Left ventricle myocardium inferior (tissue), 1 donor: ENCODE results near the gene MMS22L. TPM values are rescaled to one million over a fixed set of nuclear protein-coding genes. Genes with fewer than 3 reads are reported as not detected.

Source experiments
- DNase-seq: peaks from one replicate; pipeline ENCODE4 v3.0.0-alpha.2; 2020
- H3K27ac ChIP-seq: fragments of 200-600 bp; replicated peaks from 2 replicates; pipeline ENCODE4 v1.8.0; 2021
- H3K27me3 ChIP-seq: fragments of 200-600 bp; 2 replicates; pipeline ENCODE4 v1.8.0; 2021; ENCODE audit warnings: low read depth
- H3K36me3 ChIP-seq: fragments of 200-600 bp; 2 replicates; pipeline ENCODE4 v1.8.0; 2021
- H3K4me1 ChIP-seq: fragments of 200-600 bp; 2 replicates; pipeline ENCODE4 v1.8.0; 2021
- H3K4me3 ChIP-seq: fragments of 200-600 bp; 2 replicates; pipeline ENCODE4 v1.8.0; 2021; ENCODE audit warnings: mild to moderate bottlenecking, moderate library complexity
- H3K9me3 ChIP-seq: fragments of 200-600 bp; replicated peaks from 2 replicates; pipeline ENCODE4 v1.8.0; 2021
- intact Hi-C: fragments of 100-400 bp; cut with micrococcal nuclease; formaldehyde crosslinking; loops from one replicate; pipeline ENCODE4 v1.11.0; 2022
- total RNA-seq: library from RNA; stranded (reverse); fragmentation: NEBNext Ultra II Directional; extraction: Animal tissue kit (Norgen Biotek cat#: 25700); gene quantifications from one replicate; pipeline ENCODE4 v1.2.1, GENCODE V29; 2021
- TF ChIP-seq, protein P1 (sequence below): fragments of 200-600 bp; IDR thresholded peaks from 2 replicates; pipeline ENCODE4 v1.8.0; 2021; ENCODE audit warnings: antibody characterized with exemption, mild to moderate bottlenecking, borderline replicate concordance
- donor health status: DM: no; HTN: yes; CAD: no; lungs with severe emphysema.

The MMS22L gene
- total RNA-seq, 1 donor from 2014 or later: 1.9 TPM

DNA sequence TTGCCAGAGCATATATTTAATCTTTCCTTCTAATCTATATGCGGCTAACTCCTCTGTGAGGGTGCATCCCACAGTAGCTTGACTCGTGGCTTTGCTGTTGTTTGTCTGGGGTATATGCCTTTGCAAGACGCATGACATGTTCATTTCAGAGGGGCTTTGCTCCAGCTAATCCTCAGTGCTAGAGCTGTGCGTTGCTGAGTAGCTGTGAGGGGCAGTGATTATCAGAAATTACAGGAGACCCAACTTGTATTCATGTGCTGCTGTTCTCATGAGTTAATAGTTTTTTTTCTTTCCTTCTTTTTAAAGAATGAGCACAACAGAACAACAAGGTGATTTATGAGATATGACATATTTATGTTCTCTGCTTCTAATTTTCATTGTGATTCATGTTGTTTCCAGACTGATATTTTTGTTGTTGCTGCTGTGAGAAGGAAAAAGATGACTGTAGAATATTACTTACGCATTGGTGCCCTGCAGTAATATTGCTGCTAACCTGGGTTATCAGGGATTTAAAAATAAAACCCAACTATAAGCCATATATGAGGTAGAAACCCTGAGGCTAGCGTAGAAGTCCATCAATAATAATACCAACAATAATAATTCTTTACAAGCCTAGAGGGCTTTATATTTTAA, 190.2 kb downstream of the MMS22L start:
- TF ChIP-seq, protein P1, sequence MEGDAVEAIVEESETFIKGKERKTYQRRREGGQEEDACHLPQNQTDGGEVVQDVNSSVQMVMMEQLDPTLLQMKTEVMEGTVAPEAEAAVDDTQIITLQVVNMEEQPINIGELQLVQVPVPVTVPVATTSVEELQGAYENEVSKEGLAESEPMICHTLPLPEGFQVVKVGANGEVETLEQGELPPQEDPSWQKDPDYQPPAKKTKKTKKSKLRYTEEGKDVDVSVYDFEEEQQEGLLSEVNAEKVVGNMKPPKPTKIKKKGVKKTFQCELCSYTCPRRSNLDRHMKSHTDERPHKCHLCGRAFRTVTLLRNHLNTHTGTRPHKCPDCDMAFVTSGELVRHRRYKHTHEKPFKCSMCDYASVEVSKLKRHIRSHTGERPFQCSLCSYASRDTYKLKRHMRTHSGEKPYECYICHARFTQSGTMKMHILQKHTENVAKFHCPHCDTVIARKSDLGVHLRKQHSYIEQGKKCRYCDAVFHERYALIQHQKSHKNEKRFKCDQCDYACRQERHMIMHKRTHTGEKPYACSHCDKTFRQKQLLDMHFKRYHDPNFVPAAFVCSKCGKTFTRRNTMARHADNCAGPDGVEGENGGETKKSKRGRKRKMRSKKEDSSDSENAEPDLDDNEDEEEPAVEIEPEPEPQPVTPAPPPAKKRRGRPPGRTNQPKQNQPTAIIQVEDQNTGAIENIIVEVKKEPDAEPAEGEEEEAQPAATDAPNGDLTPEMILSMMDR: no peak
- DNase-seq: no peak
- intact Hi-C loops: no loop called here
- no peaks in the 10 kb centered on the region for H3K36me3 ChIP-seq
- peaks cover 9% of the 10 kb centered on the region for H3K4me1 ChIP-seq
- no peak overlapping the region for H3K4me3 ChIP-seq
- no peaks in the 10 kb centered on the region for H3K27me3 ChIP-seq
- no peak overlapping the region for H3K27ac ChIP-seq
- H3K9me3 ChIP-seq: no peaks in the 10 kb centered on the region
